A673 (cell line): ENCODE data around the gene DCAF8. TPM values are rescaled to one million over a fixed set of nuclear protein-coding genes. Genes with fewer than 3 reads are reported as not detected.

ENCODE experiments used
- BruUV-seq: library from RNA; stranded (reverse); fragments of 400-500 nt; replicated peaks from 2 replicates; lab custom pipeline; 2021; lab: Mats Ljungman, UMichigan
- CTCF ChIA-PET: fragments of 300-600 bp; sonication (Branson Sonifier 250); formaldehyde crosslinking; loops from one replicate; lab custom pipeline; 2022; ENCODE audit warnings: antibody characterized with exemption; lab: Charles Lee
- POLR2A ChIA-PET: fragments of 300-600 bp; sonication (Branson Sonifier 250); formaldehyde crosslinking; loops from one replicate; lab custom pipeline; 2022; ENCODE audit warnings: antibody characterized with exemption; ENCODE audit not compliant: low non-redundant PET; lab: Charles Lee
- DNase-seq: peaks from one replicate; pipeline ENCODE4 v3.0.0-alpha.2; 2015; ENCODE audit warnings: low spot score
- H3K27ac ChIP-seq: fragments of 200-600 bp; sonication (generic); 2 replicates; pipeline ENCODE4 v1.5.1; 2016; ENCODE audit warnings: mixed run types, low read depth, mild to moderate bottlenecking, mixed read lengths, antibody characterized with exemption, low read length; ENCODE audit not compliant: poor library complexity, severe bottlenecking
- H3K27me3 ChIP-seq: fragments of 200-600 bp; sonication (generic); replicated peaks from 2 replicates; pipeline ENCODE4 v1.6.1; 2017; ENCODE audit warnings: mixed run types, low read depth, mild to moderate bottlenecking, mixed read lengths, antibody characterized with exemption, low read length; ENCODE audit not compliant: insufficient read depth, poor library complexity
- H3K36me3 ChIP-seq: fragments of 200-600 bp; sonication (generic); 2 replicates; pipeline ENCODE4 v1.6.1; 2016; ENCODE audit warnings: mixed run types, mild to moderate bottlenecking, mixed read lengths, antibody characterized with exemption, low read length; ENCODE audit not compliant: insufficient read depth, poor library complexity, severe bottlenecking
- H3K4me1 ChIP-seq: fragments of 200-600 bp; sonication (generic); 2 replicates; pipeline ENCODE4 v1.6.1; 2017; ENCODE audit warnings: mixed run types, mild to moderate bottlenecking, mixed read lengths, antibody characterized with exemption, low read length; ENCODE audit not compliant: insufficient read depth, poor library complexity, severe bottlenecking
- H3K4me3 ChIP-seq: fragments of 200-600 bp; sonication (generic); 2 replicates; pipeline ENCODE4 v1.5.1; 2016; ENCODE audit warnings: low read depth, mixed run types, mild to moderate bottlenecking, mixed read lengths, low read length; ENCODE audit not compliant: poor library complexity, severe bottlenecking
- H3K9me3 ChIP-seq: fragments of 200-600 bp; sonication (generic); 2 replicates; pipeline ENCODE4 v1.6.1; 2016; ENCODE audit warnings: mixed run types, low read depth, mild to moderate bottlenecking, mixed read lengths, antibody characterized with exemption, low read length; ENCODE audit not compliant: poor library complexity, severe bottlenecking
- EZH2 ChIP-seq: fragments of 200-600 bp; sonication (generic); IDR thresholded peaks from 2 replicates; pipeline ENCODE4 v1.6.1; 2017; ENCODE audit warnings: borderline replicate concordance, low read depth, mild to moderate bottlenecking, mixed read lengths, antibody characterized with exemption, low read length; ENCODE audit not compliant: poor library complexity, severe bottlenecking
- intact Hi-C: fragments of 100-400 bp; cut with micrococcal nuclease; formaldehyde crosslinking; loops from one replicate; pipeline ENCODE4 v1.10.0; 2022; ENCODE audit not compliant: unreplicated experiment
- total RNA-seq: library from RNA; stranded (reverse); gene quantifications from 2 replicates; pipeline ENCODE4 v1.2.3, GENCODE V29; 2021
- TF ChIP-seq, protein P1 (sequence below): fragments of 300-800, 200-600 bp; sonication (generic); conservative IDR thresholded peaks from 2 replicates; pipeline ENCODE4 v1.5.1; 2017; ENCODE audit warnings: low read depth, mild to moderate bottlenecking, antibody characterized with exemption, low read length, moderate library complexity, mixed read lengths

DCAF8 gene
- total RNA-seq, 1 experiment from 2014 or later, result 108 TPM

DNA sequence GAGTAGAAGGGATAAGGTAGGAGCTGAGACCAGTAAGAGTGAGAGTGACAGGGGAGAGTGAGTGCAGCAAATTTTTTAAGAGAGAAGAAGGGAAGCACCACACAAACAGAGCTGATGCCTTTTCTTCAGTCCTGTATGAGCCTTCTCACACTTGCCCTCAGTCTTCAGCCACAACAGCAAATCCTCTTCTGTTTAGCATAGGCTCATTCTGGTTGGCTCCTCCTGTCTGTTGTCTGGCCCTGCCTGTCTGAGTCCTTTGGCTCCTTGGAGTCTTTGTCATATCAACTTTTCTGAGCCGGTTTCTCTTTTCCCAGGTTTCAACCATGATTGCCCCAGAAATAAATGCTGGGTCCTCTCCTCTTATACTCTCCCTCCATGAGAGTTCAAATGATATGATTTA is 84.7 kb downstream of the DCAF8 start:
- ChIA-PET CTCF (no interaction called here), POLR2A (interaction anchor here (0.7 kb wide), 1 partner anchor 28 kb away, joined by 3 read pairs; no protein-coding TSS in a partner anchor)
- TF ChIP-seq, protein P1, sequence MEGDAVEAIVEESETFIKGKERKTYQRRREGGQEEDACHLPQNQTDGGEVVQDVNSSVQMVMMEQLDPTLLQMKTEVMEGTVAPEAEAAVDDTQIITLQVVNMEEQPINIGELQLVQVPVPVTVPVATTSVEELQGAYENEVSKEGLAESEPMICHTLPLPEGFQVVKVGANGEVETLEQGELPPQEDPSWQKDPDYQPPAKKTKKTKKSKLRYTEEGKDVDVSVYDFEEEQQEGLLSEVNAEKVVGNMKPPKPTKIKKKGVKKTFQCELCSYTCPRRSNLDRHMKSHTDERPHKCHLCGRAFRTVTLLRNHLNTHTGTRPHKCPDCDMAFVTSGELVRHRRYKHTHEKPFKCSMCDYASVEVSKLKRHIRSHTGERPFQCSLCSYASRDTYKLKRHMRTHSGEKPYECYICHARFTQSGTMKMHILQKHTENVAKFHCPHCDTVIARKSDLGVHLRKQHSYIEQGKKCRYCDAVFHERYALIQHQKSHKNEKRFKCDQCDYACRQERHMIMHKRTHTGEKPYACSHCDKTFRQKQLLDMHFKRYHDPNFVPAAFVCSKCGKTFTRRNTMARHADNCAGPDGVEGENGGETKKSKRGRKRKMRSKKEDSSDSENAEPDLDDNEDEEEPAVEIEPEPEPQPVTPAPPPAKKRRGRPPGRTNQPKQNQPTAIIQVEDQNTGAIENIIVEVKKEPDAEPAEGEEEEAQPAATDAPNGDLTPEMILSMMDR, result no peak
- no peak for TF ChIP-seq EZH2

DNA sequence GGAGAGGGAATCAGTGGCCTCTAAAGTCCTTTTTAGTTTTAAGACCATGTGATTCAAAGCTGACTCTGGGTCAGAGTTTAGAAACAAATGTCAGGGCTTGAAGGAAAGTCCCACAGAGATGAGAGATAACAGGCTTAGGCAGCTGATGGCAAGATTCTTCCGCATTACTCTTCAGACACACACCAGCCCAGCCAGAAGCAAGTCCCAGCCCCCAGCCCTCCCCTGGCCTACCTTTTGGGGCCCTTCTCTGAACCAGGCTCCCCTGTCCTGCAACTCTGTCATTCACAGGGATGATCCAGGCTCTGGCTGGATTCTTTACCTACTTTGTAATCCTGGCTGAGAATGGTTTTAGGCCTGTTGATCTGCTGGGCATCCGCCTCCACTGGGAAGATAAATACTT is 85.1 kb downstream of the DCAF8 start:
- CTCF ChIA-PET, result no interaction called here
- no TSS peak for BruUV-seq

More for the DNA sequence above, 84.7 kb downstream of the DCAF8 start:
- H3K27me3 ChIP-seq, result no peaks in the 10 kb centered on the region
- H3K4me3 ChIP-seq, result no peak overlapping the region
- H3K36me3 ChIP-seq, result no peaks in the 10 kb centered on the region
- intact Hi-C loops, result no loop called here
- no TSS peak for BruUV-seq
- no peak overlapping the region for H3K27ac ChIP-seq
- H3K9me3 ChIP-seq, result no peaks in the 10 kb centered on the region
- no peak for DNase-seq
- no peaks in the 10 kb centered on the region for H3K4me1 ChIP-seq

DNA sequence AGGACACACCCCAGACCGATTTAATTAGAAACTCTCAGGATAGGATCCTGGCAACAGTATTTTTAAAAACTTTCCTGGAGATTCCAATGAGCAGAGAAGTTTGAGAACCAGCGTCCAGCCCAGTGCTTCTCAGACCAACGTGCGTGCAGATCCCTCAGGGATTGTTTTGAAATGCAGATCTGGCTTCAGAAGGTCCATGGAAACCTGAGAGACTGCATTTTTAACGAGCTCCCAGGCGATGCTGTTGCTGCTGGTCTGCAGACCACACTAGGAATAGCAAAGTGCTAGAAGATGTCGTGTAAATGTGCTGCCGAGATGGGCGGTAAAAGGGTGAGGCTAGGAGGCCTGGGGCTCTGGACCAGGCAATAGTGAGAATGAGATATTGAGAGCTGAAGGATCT is 90.4 kb downstream of the DCAF8 start:
- CTCF ChIA-PET, result no interaction called here
- Histone ChIP-seq H3K27me3 (no peaks in the 10 kb centered on the region), H3K4me3 (no peak overlapping the region), H3K27ac (no peak overlapping the region), H3K4me1 (peaks cover 17% of the 10 kb centered on the region), H3K36me3 (no peaks in the 10 kb centered on the region), H3K9me3 (no peaks in the 10 kb centered on the region)
- intact Hi-C loops, result no loop called here
- no TSS peak for BruUV-seq
- POLR2A ChIA-PET, result no interaction called here
- DNase-seq, result no peak
- TF ChIP-seq, protein P1, result no peak
- TF ChIP-seq EZH2, result no peak

More for the DNA sequence above, 85.1 kb downstream of the DCAF8 start:
- Histone ChIP-seq H3K36me3 (no peaks in the 10 kb centered on the region), H3K4me3 (no peak overlapping the region), H3K4me1 (no peaks in the 10 kb centered on the region), H3K27me3 (no peaks in the 10 kb centered on the region), H3K27ac (no peak overlapping the region), H3K9me3 (no peaks in the 10 kb centered on the region)
- TF ChIP-seq EZH2, result no peak
- TF ChIP-seq, protein P1, result no peak
- POLR2A ChIA-PET, result interaction anchor here (0.7 kb wide), 1 partner anchor 29 kb away, joined by 3 read pairs; no protein-coding TSS in a partner anchor
- intact Hi-C loops, result no loop called here
- DNase-seq, result no peak
